RKO (cell line): Measurements from ENCODE around the gene SCN1B.

Source experiments
- DNase-seq: peaks from one replicate; pipeline ENCODE4 v3.0.0-alpha.2; 2016; ENCODE audit warnings: low spot score

The SCN1B gene

DNA sequence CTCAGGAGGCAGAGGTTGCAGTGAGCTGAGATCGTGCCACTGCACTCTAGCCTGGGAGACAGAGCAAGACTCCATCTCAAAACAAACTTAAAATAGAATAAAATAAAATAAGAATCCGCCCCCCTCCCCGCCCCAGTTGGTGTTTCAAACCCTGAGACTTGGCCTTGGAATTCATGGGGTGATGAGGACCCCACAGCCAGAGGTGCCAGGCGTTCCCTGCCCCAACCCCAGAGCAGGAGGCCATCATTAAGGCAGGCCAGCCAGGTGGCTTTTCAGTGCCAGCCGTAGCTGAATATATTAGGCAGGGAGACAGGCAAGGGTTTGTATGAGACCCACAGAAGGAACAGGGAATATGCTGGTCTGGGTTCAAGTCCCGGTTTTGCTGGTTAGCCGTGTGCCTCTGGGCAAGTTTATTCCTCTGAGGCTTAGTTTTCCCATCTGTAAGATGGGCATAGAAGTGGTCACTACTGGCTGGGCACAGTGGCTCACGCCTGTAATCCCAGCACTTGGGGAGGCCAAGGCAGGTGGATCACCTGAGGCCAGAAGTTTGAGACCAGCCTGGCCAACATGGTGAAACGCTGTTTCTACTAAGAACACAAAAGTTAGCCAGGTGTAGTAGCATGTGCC, 23.5 kb downstream of the SCN1B start:
- no peak for DNase-seq

GRCh38 chr19:35054626-35055025, 24.4 kb downstream of the SCN1B start:
- no peak for DNase-seq

- no peak for DNase-seq
Observed at GRCh38 chr19:35055715-35056179, 25.5 kb downstream of the SCN1B start.

DNA sequence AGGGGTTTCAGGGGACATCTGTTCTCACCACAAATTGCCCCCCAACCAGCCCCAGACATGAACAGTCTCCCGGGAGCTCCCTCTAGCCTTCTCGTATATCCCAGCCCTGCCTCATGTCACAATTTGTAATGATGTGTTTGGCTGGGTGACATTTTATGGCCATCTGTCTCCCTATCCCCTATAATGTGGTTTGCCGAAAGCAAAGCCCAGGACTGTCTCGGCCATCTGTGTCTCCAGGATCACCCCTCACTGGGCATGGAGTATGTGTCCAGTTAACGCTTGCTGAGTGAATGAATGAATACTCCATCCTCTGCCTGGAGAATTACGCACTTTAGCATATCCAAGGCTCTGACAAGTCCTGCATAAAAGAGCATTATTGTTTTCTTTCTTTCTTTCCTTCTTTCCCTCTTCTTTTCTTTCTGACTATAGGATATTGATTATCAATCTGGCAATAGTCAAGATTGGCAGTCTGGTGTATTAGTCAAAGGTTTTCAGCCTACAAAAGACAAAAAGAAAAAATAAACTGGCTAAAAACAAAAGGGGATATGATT, 26.3 kb downstream of the SCN1B start:
- DNase-seq = no peak

DNA sequence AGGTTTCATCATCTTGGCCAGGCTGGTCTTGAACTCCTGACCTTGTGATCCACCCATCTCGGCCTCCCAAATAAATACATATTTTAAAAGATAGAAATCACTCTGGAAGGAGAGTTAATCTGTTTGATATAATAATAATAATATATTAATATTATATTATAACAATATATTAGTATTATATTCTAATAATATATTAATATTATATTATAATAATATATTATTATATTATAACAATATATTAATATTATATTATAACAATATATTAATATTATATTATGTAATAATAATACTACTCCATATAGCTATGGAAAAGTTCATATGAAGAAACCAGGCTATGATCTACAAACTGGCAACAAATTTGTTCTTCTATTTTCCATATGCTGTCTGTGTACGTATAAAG, 28.1 kb downstream of the SCN1B start:
- no peak for DNase-seq

DNA sequence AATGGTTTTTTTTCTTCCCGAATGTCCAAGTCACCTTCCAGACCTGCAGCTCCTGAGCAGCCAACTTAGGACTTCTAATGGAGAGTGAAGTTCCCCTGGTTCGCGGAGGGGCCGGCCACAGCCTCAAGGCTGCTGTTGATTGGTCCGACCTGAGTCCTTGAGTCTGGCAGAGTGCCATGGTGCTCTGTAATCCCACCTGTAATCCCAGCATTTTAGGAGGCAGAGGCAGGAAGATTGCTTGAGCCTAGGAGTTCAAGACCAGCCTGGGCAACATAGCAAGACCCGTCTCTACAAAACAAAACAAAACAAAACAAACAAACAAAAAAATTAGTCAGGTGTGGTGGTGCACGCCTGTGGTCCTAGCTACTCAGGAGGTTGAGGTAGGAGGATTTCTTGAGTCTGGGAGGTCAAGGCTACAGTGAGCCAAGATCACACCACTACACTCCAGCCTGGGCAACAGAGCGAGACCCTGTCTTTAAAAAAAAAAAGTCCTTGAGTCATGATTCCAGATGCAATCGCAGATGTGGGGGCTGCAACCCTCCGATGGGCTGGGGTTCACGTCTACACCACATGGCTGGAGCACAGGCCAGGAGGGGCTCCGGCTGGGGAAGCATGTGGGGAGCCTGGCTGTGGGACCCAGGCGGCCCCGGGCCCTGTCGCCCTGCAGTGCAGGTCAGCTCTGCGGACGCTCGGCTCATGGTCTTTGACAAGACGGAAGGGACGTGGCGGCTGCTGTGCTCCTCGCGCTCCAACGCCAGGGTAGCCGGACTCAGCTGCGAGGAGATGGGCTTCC, 28.9 kb downstream of the SCN1B start:
- no peak for DNase-seq

- DNase-seq = no peak
Observed at GRCh38 chr19:35059799-35060091, 29.5 kb downstream of the SCN1B start.

DNA sequence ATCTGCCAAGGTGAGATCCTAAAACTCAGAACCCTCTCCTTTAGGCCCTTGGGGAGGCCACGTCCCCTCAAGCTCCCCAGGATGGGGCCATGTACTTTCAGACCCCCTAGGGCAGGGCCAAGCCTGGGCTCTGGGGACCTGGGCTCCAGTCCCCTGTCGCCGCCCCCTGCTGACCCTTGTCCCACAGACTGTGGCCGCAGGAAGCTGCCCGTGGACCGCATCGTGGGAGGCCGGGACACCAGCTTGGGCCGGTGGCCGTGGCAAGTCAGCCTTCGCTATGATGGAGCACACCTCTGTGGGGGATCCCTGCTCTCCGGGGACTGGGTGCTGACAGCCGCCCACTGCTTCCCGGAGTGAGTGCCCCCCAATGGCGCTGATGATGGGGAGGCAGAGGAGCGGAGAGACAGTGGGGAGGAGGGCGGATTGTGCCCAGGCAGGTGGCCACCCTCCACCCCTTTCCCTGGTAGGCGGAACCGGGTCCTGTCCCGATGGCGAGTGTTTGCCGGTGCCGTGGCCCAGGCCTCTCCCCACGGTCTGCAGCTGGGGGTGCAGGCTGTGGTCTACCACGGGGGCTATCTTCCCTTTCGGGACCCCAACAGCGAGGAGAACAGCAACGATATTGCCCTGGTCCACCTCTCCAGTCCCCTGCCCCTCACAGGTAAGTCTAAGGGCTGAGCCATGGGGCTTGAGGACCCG, 30.0 kb downstream of the SCN1B start:
- no peak for DNase-seq

DNA sequence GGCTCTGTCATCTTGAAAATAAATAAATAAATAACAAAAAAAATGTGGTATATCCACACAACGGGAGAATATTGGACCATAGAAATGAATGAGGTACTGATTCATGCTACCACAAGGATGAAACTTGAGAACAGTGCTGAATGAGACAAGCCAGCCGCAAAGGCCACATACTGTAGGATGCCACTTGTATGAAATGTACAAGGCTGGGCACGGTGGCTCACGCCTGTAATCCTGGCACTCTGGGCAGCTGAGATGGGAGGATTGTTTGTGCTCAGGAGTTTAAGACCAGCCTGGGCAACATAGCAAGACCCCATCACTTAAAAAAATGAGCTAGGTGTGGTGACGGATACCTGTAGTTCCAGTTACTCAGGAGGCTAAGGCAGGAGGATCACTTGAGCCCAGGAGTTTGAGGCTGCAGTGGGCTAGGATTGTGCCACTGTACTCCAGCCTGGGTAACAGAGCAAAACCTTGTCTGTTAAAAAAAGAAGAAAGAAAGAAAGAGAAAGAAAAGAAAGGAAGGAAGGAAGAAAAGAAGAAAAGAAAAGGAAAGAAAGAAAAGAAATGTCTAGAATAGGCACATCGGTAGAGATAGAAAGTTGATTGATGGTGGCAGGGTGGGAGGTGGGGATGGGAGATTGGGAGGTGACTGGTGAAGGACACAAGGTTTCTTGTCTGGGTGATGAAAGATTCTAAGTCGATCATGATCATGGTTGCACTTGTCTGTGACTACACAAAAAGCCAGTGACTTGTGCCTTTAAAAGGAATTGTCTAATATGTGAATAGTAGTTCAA, 31.5 kb downstream of the SCN1B start:
- DNase-seq = no peak

DNA sequence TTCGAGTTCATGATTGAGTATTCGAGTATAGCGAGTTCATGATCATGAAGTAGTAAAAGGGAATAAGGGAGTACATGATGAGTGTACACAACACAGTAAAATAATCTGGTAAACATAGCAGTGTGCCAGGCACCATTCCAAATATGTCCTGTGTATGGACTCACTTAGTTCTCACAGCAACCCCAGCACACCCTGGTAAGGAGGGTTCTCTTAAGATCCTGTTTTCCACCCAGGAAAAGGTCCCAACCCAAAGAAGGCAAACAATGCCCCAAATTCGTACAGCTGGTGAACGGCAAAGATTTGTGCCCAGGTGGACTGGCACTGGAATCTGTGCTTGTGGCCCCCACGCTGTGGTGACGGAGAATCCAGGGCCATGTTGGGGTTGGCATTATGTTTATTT, 32.7 kb downstream of the SCN1B start:
- no peak for DNase-seq

DNA sequence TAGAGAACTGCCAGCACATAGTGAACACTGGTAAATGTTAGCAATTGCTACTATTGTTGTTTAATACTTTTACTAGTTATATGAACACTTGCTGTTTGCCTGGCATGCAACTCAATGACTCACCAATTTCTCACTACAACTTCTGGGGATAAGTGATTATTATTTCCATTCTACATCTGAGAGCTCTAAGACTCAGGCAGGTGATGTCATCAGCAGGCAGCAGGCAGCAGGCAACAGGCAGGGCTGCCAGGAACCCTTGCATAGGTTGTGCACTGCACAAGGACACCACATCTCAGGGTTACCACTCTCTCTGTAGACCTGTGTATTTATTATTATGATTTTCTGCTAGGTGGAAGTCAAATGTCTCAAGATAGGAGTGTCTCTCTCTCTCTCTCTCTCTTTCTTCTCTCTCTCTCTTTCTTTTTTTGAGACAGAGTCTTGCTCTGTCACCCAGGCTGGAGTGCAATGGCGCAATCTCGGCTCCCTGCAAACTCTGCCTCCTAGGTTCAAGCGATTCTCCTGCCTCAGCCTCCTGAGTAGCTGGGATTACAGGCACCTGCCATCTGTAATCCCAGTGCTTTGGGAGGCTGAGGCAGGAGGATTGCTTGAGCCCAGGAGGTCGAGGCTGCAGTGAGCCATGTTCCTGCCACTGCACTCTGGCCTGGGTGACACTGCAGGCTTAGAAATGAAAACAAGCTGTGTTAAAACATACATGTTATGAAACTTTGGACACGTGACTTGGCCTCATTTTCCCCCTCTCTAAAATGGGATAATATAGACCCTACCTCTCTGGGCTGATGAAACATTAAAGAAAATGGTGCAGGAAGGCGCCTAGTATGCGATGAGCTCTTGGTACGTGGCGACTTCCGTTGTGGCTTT, 33.9 kb downstream of the SCN1B start:
- DNase-seq = peak; percentile 62

GRCh38 chr19:35065574-35065973, 35.3 kb downstream of the SCN1B start:
- no peak for DNase-seq

- DNase-seq = no peak
Observed at GRCh38 chr19:35066121-35066520, 35.9 kb downstream of the SCN1B start.

GRCh38 chr19:35066691-35067563, 36.7 kb downstream of the SCN1B start:
- peak; percentile 75 for DNase-seq

GRCh38 chr19:35068941-35069634, 38.8 kb downstream of the SCN1B start:
- DNase-seq = no peak

DNA sequence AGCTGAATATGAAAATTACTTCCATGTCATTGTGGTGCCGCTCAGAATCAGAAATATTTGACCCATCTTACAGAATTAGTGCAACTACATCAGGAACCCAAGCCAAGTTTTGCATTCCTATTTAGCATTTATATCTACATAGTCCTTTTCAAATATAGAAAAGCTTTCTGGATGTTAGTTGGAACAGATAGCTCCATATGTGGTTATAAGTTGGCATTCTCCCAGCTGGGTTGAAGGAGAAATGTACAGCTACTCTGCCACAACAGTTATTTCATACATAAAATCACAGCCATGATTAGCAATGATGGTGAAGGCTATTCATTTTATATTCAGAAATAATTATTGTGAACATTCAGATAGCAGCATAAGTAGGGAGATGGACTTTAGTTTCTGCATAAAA, 39.4 kb downstream of the SCN1B start:
- DNase-seq = no peak

GRCh38 chr19:35070471-35070870, 40.2 kb downstream of the SCN1B start:
- no peak for DNase-seq

- DNase-seq = no peak
Observed at GRCh38 chr19:35073516-35073915, 43.2 kb downstream of the SCN1B start.

GRCh38 chr19:35073941-35074340, 43.7 kb downstream of the SCN1B start:
- no peak for DNase-seq
